Renal pelvis (tissue), 4 donors: ENCODE results near the gene NAPB. TPM values are rescaled to one million over a fixed set of nuclear protein-coding genes. Genes with fewer than 3 reads are reported as not detected.

Experiments
- DNase-seq: peaks from one replicate; pipeline ENCODE4 v3.0.0-alpha.2; 2013
- polyA plus RNA-seq, 3 donors: library from polyadenylated mRNA; unstranded; fragments of 120-200 nt; gene quantifications; one replicate each; pipeline ENCODE4 v1.2.1, GENCODE V29; 2013; ENCODE audit not compliant: insufficient read length in 3 of 3

NAPB gene
- polyA plus RNA-seq, 3 donors = 14.3 to 23.5 (median 21.0) TPM

- DNase-seq = no peak
These were observed 52.0 kb downstream of the NAPB start for GRCh38 chr20:23369072-23369823.

- DNase-seq = no peak
These were observed 52.8 kb downstream of the NAPB start for GRCh38 chr20:23368316-23369071.

GRCh38 chr20:23367770-23368169 is 53.5 kb downstream of the NAPB start:
- no peak for DNase-seq

- DNase-seq = no peak
These were observed 54.9 kb downstream of the NAPB start for GRCh38 chr20:23366384-23366783.

- DNase-seq = no peak
These were observed 55.7 kb downstream of the NAPB start for GRCh38 chr20:23365390-23366165.

GRCh38 chr20:23363257-23363649 is 58.0 kb downstream of the NAPB start:
- no peak for DNase-seq

- DNase-seq = peak; percentile 45
These were observed 58.7 kb downstream of the NAPB start for GRCh38 chr20:23362392-23363256.

GRCh38 chr20:23361476-23362391 is 59.6 kb downstream of the NAPB start, which contains the start of gene GZF1:
TSS of gene GZF1 (plus strand) at chr20:23362182. CDS start at chr20:23364384, 2,202 bp downstream.
- peak; percentile 97 for DNase-seq

- no peak for DNase-seq
These were observed 60.2 kb downstream of the NAPB start for GRCh38 chr20:23361119-23361475.

GRCh38 chr20:23360531-23360930 is 60.8 kb downstream of the NAPB start:
- DNase-seq = no peak

GRCh38 chr20:23358923-23359593 is 62.2 kb downstream of the NAPB start:
- no peak for DNase-seq

GRCh38 chr20:23358563-23358906 is 62.8 kb downstream of the NAPB start:
- no peak for DNase-seq

- peak; percentile 99 for DNase-seq
These were observed 63.3 kb downstream of the NAPB start for GRCh38 chr20:23357767-23358562.

GRCh38 chr20:23356203-23356602 is 65.1 kb downstream of the NAPB start:
- no peak for DNase-seq

- peak; percentile 60 for DNase-seq
These were observed 70.1 kb downstream of the NAPB start for GRCh38 chr20:23350904-23351838.

GRCh38 chr20:23350196-23350903 is 70.9 kb downstream of the NAPB start, which contains the start of gene NXT1:
TSS of gene NXT1 (plus strand) at chr20:23350791. CDS start at chr20:23354042, 3,251 bp downstream.
- DNase-seq = peak; percentile 97
